K562 (cell line): ENCODE data around the gene INCENP. TPM values are rescaled to one million over a fixed set of nuclear protein-coding genes. Genes with fewer than 3 reads are reported as not detected.

Experiments
- ATF3 ChIP-seq, 2 experiments: fragments of 450-650 bp in 1 of 2; sonication (generic) in 1 of 2; formaldehyde crosslinking in 1 of 2; IDR thresholded peaks in 1 of 2; conservative IDR thresholded peaks in 1 of 2; 2 replicates each; pipeline versions ENCODE4 v1.6.1 to v1.8.1; 2016 to 2023; ENCODE audit warnings: mild to moderate bottlenecking in 2 of 2, moderate library complexity in 2 of 2, inconsistent platforms in 1 of 2, missing genetic modification reagents in 1 of 2
- MEF2D ChIP-seq: conservative IDR thresholded peaks from 2 replicates; pipeline ENCODE4 v1.6.1; 2016; ENCODE audit warnings: low read depth, missing genetic modification characterization, missing compliant biosample characterization
- RAD21 ChIP-seq, 2 experiments: fragments of 250-450 bp in 1 of 2; fragments of 450-650 bp in 1 of 2; sonication (Bioruptor Pico) in 1 of 2; formaldehyde crosslinking in 1 of 2; IDR thresholded peaks in 1 of 2; conservative IDR thresholded peaks in 1 of 2; 2 replicates each; pipeline versions ENCODE4 v1.4.0 to v1.8.0; 2020 to 2022; ENCODE audit warnings: mild to moderate bottlenecking in 2 of 2, moderate library complexity in 1 of 2
- SMAD3 ChIP-seq: fragments of 450-650 bp; formaldehyde crosslinking; conservative IDR thresholded peaks from 2 replicates; pipeline ENCODE4 v1.4.0; 2020; ENCODE audit warnings: mild to moderate bottlenecking
- SP1 ChIP-seq: sonication (generic); formaldehyde crosslinking; IDR thresholded peaks from 2 replicates; pipeline ENCODE4 v1.8.1; 2022; ENCODE audit warnings: mild to moderate bottlenecking, missing genetic modification reagents
- TBP ChIP-seq: optimal IDR thresholded peaks from 2 replicates; pipeline ENCODE3; 2011; ENCODE audit warnings: low read depth, low read length, improper control_type of control experiment
- TEAD4 ChIP-seq, 2 experiments: sonication (generic) in 1 of 2; formaldehyde crosslinking in 1 of 2; IDR thresholded peaks; 2 replicates each; pipeline versions ENCODE4 v1.6.1 to v1.8.0; 2012 to 2022; ENCODE audit warnings: borderline replicate concordance in 1 of 2, inconsistent platforms in 1 of 2, low read length in 1 of 2, mild to moderate bottlenecking in 1 of 2, missing genetic modification reagents in 1 of 2
- USF1 ChIP-seq: sonication (generic); formaldehyde crosslinking; IDR thresholded peaks from 2 replicates; pipeline ENCODE4 v1.9.0; 2022; ENCODE audit warnings: mild to moderate bottlenecking, missing genetic modification reagents
- ZFPM2 ChIP-seq: fragments of 250-450 bp; sonication (Bioruptor Pico); IDR thresholded peaks from 2 replicates; pipeline ENCODE4 v1.5.1; 2022; ENCODE audit warnings: mild to moderate bottlenecking
- ZFX ChIP-seq: sonication (generic); formaldehyde crosslinking; IDR thresholded peaks from 2 replicates; pipeline ENCODE4 v1.8.0; 2022; ENCODE audit warnings: mild to moderate bottlenecking, missing genetic modification reagents, moderate library complexity
- polyA plus RNA-seq, 8 experiments: library from polyadenylated mRNA; depleted of rRNA in 4 of 8; stranded (reverse) in 5 of 8; unstranded in 3 of 8; fragments of >200 nt; fragmentation: Nextera tagmentation in 2 of 8; fragmentation: Illumina TruSeq in 1 of 8; extraction: Ambion mirVana in 2 of 8; extraction: Trizol in 1 of 8; gene quantifications; 2 replicates each; pipeline versions ENCODE4 v1.2.1 to v1.2.3, GENCODE V29; 2011 to 2014; ENCODE audit warnings: inconsistent platforms in 1 of 8, missing spikeins in 1 of 8
- total RNA-seq, 7 experiments: library from RNA; depleted of rRNA in 6 of 7; stranded (reverse); fragments of >200 nt in 6 of 7; fragmentation: Illumina TruSeq in 2 of 7; extraction: Trizol in 2 of 7; gene quantifications; 2 replicates each; pipeline versions ENCODE4 v1.2.1 to v1.2.3, GENCODE V29; 2011 to 2021; ENCODE audit warnings: low replicate concordance in 1 of 7
- TF ChIP-seq, protein P1 (sequence below), 2 experiments: fragments of 450-650 bp; formaldehyde crosslinking in 1 of 2; IDR thresholded peaks; 2 replicates each; pipeline versions ENCODE4 v1.4.0 to v1.6.1; 2014 to 2020; ENCODE audit warnings: mild to moderate bottlenecking in 2 of 2, borderline replicate concordance in 1 of 2, low read depth in 1 of 2
- TF ChIP-seq, protein P2 (sequence below): fragments of 450-650 bp; formaldehyde crosslinking; IDR thresholded peaks from 2 replicates; pipeline ENCODE4 v1.4.0; 2020; ENCODE audit warnings: mild to moderate bottlenecking, moderate library complexity

Gene INCENP
- total and polyA plus RNA-seq, 9 of the 15 experiments (the other 6 are each of a cell fraction or from before 2014, with no cell fraction given) = 1.1 to 97.9 (median 28.2) TPM

DNA sequence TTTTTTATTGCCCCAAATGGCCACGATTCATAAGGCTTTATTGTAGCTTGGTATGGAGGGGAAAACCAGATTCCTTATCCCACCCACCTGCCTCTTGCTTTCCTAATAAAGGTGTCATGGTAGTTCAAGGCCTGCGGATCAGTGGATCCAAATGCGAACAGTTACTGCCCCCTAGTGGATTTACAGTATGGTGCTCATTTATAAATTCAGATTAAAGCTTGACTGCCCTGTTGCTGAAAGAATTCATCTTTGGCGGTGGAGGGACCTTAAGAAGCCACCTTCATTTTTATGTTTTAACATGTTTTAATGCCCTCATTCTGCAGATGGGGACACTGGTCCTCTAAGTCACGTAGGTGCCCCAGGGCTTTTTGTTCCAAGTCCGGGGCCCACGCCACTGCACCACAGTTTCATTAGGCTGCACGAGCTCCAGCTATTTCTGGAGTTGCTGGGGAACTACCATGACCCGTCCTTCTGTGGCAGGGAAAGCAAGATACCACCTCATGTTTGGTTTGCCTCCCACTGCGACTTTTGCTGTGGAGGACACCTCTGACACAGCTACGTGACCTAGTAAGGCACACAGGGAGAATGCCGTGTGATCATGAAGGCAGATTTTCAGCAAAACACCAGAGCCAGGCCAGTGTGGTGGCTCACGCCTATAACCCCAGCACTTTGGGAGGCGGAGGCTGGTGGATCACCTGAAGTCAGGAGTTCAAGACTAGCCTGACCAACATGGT lies 15.6 kb upstream of the INCENP start (continued):
- TF ChIP-seq, protein P1, sequence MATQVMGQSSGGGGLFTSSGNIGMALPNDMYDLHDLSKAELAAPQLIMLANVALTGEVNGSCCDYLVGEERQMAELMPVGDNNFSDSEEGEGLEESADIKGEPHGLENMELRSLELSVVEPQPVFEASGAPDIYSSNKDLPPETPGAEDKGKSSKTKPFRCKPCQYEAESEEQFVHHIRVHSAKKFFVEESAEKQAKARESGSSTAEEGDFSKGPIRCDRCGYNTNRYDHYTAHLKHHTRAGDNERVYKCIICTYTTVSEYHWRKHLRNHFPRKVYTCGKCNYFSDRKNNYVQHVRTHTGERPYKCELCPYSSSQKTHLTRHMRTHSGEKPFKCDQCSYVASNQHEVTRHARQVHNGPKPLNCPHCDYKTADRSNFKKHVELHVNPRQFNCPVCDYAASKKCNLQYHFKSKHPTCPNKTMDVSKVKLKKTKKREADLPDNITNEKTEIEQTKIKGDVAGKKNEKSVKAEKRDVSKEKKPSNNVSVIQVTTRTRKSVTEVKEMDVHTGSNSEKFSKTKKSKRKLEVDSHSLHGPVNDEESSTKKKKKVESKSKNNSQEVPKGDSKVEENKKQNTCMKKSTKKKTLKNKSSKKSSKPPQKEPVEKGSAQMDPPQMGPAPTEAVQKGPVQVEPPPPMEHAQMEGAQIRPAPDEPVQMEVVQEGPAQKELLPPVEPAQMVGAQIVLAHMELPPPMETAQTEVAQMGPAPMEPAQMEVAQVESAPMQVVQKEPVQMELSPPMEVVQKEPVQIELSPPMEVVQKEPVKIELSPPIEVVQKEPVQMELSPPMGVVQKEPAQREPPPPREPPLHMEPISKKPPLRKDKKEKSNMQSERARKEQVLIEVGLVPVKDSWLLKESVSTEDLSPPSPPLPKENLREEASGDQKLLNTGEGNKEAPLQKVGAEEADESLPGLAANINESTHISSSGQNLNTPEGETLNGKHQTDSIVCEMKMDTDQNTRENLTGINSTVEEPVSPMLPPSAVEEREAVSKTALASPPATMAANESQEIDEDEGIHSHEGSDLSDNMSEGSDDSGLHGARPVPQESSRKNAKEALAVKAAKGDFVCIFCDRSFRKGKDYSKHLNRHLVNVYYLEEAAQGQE (IDR thresholded peaks at IDR 0.05; ENCODE audit: borderline replicate concordance) = peak; percentile 72; the same call in 1 of the 2 replicates
- TF ChIP-seq, protein P1 (CRISPR knock-in tag; IDR thresholded peaks at IDR 0.05; ENCODE audit: low read depth) = no peak
- TF ChIP-seq ZFPM2 (CRISPR knock-in tag) (0 out of 2 replicates have a peak, but pooled peaks have one; percentile 28), RAD21 (CRISPR knock-in tag; conservative IDR thresholded peaks at IDR 0.05 in 1 of 2, IDR thresholded peaks at IDR 0.05 in 1 of 2) (peak; percentile 92), ZFX (CRISPR knock-in tag) (peak; percentile 56), USF1 (CRISPR knock-in tag) (peak; percentile 20; the same call in 1 of the 2 replicates), SP1 (peak; percentile 66), SMAD3 (CRISPR knock-in tag) (no peak), MEF2D (tag) (no peak), TBP (peak; percentile 18), ATF3 (IDR thresholded peaks at IDR 0.05) (no peak), ATF3 (CRISPR knock-in tag; conservative IDR thresholded peaks at IDR 0.05) (0 out of 2 replicates have a peak, but pooled peaks have one; percentile 51), TEAD4 (IDR thresholded peaks at IDR 0.05; ENCODE audit: low read length) (peak; percentile 52; the same call in 1 of the 2 replicates), TEAD4 (CRISPR knock-in tag; IDR thresholded peaks at IDR 0.05; ENCODE audit: borderline replicate concordance) (no peak)
- TF ChIP-seq, protein P2, sequence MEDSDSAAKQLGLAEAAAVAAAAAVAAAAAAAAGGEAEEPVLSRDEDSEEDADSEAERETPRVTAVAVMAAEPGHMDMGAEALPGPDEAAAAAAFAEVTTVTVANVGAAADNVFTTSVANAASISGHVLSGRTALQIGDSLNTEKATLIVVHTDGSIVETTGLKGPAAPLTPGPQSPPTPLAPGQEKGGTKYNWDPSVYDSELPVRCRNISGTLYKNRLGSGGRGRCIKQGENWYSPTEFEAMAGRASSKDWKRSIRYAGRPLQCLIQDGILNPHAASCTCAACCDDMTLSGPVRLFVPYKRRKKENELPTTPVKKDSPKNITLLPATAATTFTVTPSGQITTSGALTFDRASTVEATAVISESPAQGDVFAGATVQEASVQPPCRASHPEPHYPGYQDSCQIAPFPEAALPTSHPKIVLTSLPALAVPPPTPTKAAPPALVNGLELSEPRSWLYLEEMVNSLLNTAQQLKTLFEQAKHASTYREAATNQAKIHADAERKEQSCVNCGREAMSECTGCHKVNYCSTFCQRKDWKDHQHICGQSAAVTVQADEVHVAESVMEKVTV (CRISPR knock-in tag) = peak; percentile 91
- TF ChIP-seq, all 486 proteins: peak for 17
